Stimulated activated naive CD8-positive, alpha-beta T cell treated with anti-CD3 and anti-CD28 coated beads, Interleukin-15, Interleukin-2, amounts not matched to agents 100 ng/mL and 50 ng/mL, for 24 hours (primary cell): ENCODE results near the gene FGF3.

Source experiments
- H3K27ac Mint-ChIP-seq: one replicate; pipeline ENCODE4 v1.8.0; 2021; ENCODE audit warnings: mild to moderate bottlenecking, mixed read lengths
- H3K27me3 Mint-ChIP-seq: one replicate; pipeline ENCODE4 v1.8.0; 2021; ENCODE audit warnings: mixed read lengths
- H3K36me3 Mint-ChIP-seq: one replicate; pipeline ENCODE4 v1.8.0; 2021; ENCODE audit warnings: low read depth, mixed read lengths
- H3K4me1 Mint-ChIP-seq: one replicate; pipeline ENCODE4 v1.8.0; 2021; ENCODE audit warnings: low read depth, mixed read lengths
- H3K4me3 Mint-ChIP-seq: one replicate; pipeline ENCODE4 v1.8.0; 2021; ENCODE audit warnings: mild to moderate bottlenecking, mixed read lengths
- H3K9me3 Mint-ChIP-seq: one replicate; pipeline ENCODE4 v1.8.0; 2021; ENCODE audit warnings: mixed read lengths

FGF3 gene

GRCh38 chr11:69821511-69822040 lies 2.4 kb upstream of the FGF3 start:
- Mint-ChIP-seq H3K4me3 (no peak overlapping the region), H3K4me1 (no peaks in the 10 kb centered on the region), H3K9me3 (no peaks in the 10 kb centered on the region), H3K27ac (no peak overlapping the region), H3K36me3 (no peaks in the 10 kb centered on the region), H3K27me3 (peaks cover 30% of the 10 kb centered on the region)

DNA sequence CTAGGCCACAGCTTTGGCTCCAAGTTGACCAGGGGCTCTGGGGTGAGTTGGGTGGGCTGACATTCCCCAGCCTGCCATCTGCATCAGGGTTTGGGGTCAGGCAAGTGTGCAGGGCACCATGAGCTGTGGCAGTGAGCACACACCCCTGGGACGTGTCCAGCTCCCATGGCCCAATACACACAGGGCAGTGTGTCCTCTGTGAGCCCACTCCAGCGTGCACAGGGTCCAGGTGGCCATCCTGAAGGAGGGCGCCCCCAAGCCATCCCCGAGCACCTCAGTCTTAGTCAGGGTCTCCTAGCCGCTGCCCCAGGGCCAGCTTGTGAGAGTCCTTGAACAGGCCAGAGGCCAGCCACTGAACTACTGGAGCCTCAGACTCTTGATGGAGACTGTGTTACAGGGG lies 1.2 kb upstream of the FGF3 start:
- Mint-ChIP-seq H3K27me3 (peaks cover 32% of the 10 kb centered on the region), H3K27ac (no peak overlapping the region), H3K36me3 (no peaks in the 10 kb centered on the region), H3K4me1 (no peaks in the 10 kb centered on the region), H3K4me3 (no peak overlapping the region), H3K9me3 (no peaks in the 10 kb centered on the region)

DNA sequence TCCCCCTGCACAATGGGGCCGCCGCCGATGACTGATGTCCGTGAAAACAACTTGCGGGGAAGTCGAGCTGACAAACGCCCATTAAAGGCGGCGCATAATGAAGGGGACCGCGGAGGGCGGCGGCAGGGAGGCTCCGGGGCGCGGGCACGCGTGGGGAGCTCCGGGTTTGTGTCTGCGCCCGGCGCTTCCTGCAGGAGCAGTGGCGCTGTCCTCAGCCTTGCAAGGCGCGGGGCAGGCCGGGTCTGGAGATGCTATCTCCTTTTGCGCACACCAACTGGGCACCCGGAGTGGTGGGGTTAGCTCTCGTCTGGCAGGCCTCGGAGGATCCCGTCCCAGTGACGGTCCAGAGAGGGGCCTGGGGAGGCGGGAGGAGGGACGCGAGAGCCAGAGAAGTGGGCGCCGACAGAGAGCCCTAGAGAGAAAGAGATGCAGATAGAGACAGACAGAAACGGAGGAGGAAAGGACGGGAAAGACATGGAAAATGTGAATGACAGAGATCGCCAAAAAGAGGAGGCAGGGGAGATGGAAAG lies 390 bp upstream of the FGF3 start:
- Mint-ChIP-seq H3K4me1 (no peaks in the 10 kb centered on the region), H3K27me3 (peaks cover 32% of the 10 kb centered on the region), H3K9me3 (no peaks in the 10 kb centered on the region), H3K27ac (no peak overlapping the region), H3K36me3 (no peaks in the 10 kb centered on the region), H3K4me3 (no peak overlapping the region)

DNA sequence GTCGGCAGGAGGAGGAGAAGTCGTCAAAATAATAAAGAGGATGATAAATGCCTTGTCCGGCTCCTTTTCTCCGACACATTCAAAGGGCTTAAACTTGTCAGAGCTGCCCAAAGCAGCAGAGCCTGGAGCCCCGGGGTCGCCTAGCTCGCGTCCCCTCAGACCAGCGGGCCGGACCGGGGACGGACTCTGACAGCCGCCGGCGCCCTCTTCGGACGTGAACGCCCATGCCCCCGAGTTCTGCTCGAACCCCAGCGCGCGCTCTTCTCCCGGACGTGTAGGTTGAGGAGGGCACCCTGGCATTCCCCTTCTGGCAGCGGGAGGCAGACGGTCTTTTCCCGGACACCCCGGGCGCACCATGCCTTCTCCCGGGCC lies 999 bp downstream of the FGF3 start:
- Mint-ChIP-seq H3K9me3 (no peaks in the 10 kb centered on the region), H3K4me1 (no peaks in the 10 kb centered on the region), H3K36me3 (no peaks in the 10 kb centered on the region), H3K4me3 (no peak overlapping the region), H3K27ac (no peak overlapping the region), H3K27me3 (peaks cover 38% of the 10 kb centered on the region)

- no peak overlapping the region for H3K27ac Mint-ChIP-seq
- H3K4me1 Mint-ChIP-seq, result no peaks in the 10 kb centered on the region
- H3K9me3 Mint-ChIP-seq, result no peaks in the 10 kb centered on the region
- H3K36me3 Mint-ChIP-seq, result no peaks in the 10 kb centered on the region
- H3K27me3 Mint-ChIP-seq, result peaks cover 36% of the 10 kb centered on the region
- no peak overlapping the region for H3K4me3 Mint-ChIP-seq
These were observed 1.7 kb downstream of the FGF3 start for GRCh38 chr11:69817265-69818230.

GRCh38 chr11:69816671-69817070 lies 2.5 kb downstream of the FGF3 start:
- no peak overlapping the region for H3K27ac Mint-ChIP-seq
- no peaks in the 10 kb centered on the region for H3K9me3 Mint-ChIP-seq
- H3K4me3 Mint-ChIP-seq, result no peak overlapping the region
- peaks cover 33% of the 10 kb centered on the region for H3K27me3 Mint-ChIP-seq
- no peaks in the 10 kb centered on the region for H3K36me3 Mint-ChIP-seq
- H3K4me1 Mint-ChIP-seq, result no peaks in the 10 kb centered on the region

- Mint-ChIP-seq H3K9me3 (no peaks in the 10 kb centered on the region), H3K36me3 (no peaks in the 10 kb centered on the region), H3K4me3 (no peak overlapping the region), H3K27me3 (peaks cover 31% of the 10 kb centered on the region), H3K4me1 (no peaks in the 10 kb centered on the region), H3K27ac (no peak overlapping the region)
These were observed 3.2 kb downstream of the FGF3 start for GRCh38 chr11:69815973-69816372.

DNA sequence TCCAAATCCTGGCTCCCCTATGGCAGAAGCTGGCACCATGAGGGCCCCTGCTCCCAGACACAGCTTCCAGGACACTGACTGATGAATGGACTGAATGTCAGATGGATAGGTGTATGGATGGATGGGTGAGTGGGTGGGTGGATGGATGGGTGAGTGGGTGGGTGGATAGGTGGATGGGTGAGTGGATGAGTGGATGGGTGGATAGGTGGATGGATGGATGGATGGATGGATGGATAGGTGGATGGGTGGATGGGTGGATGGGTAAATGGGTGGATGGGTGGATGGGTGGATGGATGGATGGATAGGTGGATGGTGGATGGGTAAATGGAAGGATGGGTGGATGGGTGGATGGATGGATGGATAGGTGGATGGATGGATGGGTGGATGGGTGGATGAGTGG lies 4.3 kb downstream of the FGF3 start:
- Mint-ChIP-seq H3K4me1 (no peaks in the 10 kb centered on the region), H3K4me3 (no peak overlapping the region), H3K9me3 (no peaks in the 10 kb centered on the region), H3K27ac (no peak overlapping the region), H3K36me3 (no peaks in the 10 kb centered on the region), H3K27me3 (peaks cover 25% of the 10 kb centered on the region)

DNA sequence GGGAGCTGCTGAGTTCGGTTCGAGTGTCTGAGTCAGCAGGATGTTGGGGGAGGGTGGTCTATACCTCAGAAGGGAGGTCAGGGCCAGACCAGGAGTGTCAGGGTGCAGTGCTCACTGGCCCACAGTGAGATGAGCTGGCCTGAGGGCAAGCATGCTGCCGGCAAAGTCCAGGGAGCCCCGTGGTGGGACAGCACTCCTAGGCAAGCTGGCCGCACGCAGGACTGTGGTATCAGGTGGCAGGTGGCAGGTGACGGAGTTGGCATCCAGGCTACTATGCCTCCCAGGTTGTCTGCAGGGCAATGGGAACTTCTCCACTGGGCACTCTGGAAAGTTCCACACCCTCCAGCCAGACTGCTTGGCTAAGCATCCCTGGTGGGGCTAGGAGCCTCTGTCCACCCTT lies 4.8 kb downstream of the FGF3 start:
- Mint-ChIP-seq H3K4me1 (no peaks in the 10 kb centered on the region), H3K27ac (no peak overlapping the region), H3K4me3 (no peak overlapping the region), H3K27me3 (peaks cover 24% of the 10 kb centered on the region), H3K9me3 (no peaks in the 10 kb centered on the region), H3K36me3 (no peaks in the 10 kb centered on the region)

DNA sequence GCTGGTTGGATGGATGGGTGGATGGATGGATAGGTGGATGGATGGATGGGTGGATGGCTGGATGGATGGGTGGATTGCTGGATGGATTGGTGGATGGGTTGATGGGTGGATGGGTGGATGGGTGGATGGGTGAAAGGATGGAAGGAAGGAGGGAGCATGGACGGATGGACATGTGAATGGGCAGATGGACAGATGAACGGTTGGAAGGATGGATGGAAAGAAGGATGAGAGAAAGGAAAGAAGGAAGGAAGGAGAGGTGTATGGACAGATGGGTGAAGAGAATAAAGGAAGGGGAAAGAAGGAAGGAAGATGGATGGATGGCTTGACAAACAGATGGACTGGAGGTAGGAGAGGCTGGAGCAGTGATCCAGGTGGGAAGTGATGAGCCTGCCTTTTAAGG lies 5.4 kb downstream of the FGF3 start:
- no peaks in the 10 kb centered on the region for H3K4me1 Mint-ChIP-seq

DNA sequence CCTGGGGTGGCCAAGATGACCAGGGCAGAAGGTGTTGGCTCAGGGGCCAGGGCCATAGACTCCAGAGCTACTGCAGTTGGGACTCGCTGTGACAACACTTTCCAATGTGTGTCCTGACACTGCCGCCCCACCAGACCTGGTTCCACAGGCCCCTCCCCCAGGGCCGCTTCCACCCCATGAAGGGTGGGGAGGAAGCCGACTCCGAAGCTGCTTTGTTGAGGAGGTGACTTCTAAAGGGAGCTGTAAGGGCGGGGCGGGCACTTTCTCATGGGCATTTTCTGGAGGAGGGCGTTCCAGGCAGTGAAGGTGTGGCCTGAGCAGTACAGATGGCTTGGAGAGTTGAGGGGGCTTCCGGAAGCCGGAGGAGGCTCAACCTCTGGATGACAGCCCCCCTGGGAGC lies 6.3 kb downstream of the FGF3 start:
- Mint-ChIP-seq H3K27me3 (peaks cover 24% of the 10 kb centered on the region), H3K4me3 (no peak overlapping the region), H3K4me1 (no peaks in the 10 kb centered on the region), H3K36me3 (no peaks in the 10 kb centered on the region), H3K27ac (no peak overlapping the region), H3K9me3 (no peaks in the 10 kb centered on the region)

More for the DNA sequence above, 5.4 kb downstream of the FGF3 start:
- H3K27ac Mint-ChIP-seq, result no peak overlapping the region
- no peak overlapping the region for H3K4me3 Mint-ChIP-seq
- H3K27me3 Mint-ChIP-seq, result peaks cover 24% of the 10 kb centered on the region
- no peaks in the 10 kb centered on the region for H3K36me3 Mint-ChIP-seq
- H3K9me3 Mint-ChIP-seq, result no peaks in the 10 kb centered on the region

GRCh38 chr11:69812256-69812655 lies 7.0 kb downstream of the FGF3 start:
- no peaks in the 10 kb centered on the region for H3K4me1 Mint-ChIP-seq
- H3K4me3 Mint-ChIP-seq, result no peak overlapping the region
- no peaks in the 10 kb centered on the region for H3K9me3 Mint-ChIP-seq
- H3K27ac Mint-ChIP-seq, result no peak overlapping the region
- peaks cover 24% of the 10 kb centered on the region for H3K27me3 Mint-ChIP-seq
- no peaks in the 10 kb centered on the region for H3K36me3 Mint-ChIP-seq

- Mint-ChIP-seq H3K36me3 (no peaks in the 10 kb centered on the region), H3K9me3 (no peaks in the 10 kb centered on the region), H3K27me3 (peaks cover 24% of the 10 kb centered on the region), H3K27ac (no peak overlapping the region), H3K4me1 (no peaks in the 10 kb centered on the region), H3K4me3 (no peak overlapping the region)
These were observed 7.8 kb downstream of the FGF3 start for GRCh38 chr11:69811431-69811830.

DNA sequence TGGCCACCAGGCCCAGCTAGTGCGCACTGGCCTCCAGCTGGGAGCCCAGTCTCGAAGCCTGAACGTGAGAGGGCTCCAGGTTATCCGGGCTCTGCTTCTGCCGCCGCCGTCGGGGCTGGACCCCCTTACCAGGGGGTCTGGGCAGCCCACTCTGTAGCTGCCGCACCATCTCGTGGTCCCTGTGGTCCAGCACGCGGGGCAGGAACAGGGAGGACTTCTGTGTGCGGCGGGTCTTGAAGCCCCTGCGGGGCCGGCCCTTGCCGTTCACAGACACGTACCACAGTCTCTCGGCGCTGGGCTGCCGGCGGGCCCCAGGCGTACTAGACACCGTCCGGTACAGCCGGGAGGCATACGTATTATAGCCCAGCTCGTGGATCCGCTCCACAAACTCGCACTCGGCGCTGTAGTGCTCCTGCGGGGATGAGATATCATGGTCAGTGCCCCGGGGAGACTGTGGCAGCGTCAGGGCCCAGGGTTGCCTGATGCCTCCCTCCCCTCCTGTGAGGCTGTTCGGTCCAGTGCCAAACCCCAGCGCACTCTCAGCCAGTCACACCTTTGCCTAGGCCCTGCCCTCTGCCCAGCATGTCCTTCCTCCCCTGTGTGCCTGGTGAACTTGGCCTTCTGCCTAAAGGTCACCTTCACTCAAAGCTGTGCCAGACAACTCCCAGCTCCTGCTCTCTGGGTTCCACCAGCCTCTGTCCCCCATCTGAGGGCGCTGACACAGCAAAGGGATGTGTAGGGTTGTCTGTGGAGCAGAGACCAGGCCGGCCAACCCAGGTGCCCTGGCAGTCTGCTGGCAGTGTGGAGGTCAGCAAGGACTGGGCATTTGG lies 8.7 kb downstream of the FGF3 start:
- no peaks in the 10 kb centered on the region for H3K9me3 Mint-ChIP-seq
- H3K4me3 Mint-ChIP-seq, result no peak overlapping the region
- no peak overlapping the region for H3K27ac Mint-ChIP-seq
- H3K4me1 Mint-ChIP-seq, result no peaks in the 10 kb centered on the region
- H3K27me3 Mint-ChIP-seq, result peaks cover 19% of the 10 kb centered on the region
- H3K36me3 Mint-ChIP-seq, result no peaks in the 10 kb centered on the region

DNA sequence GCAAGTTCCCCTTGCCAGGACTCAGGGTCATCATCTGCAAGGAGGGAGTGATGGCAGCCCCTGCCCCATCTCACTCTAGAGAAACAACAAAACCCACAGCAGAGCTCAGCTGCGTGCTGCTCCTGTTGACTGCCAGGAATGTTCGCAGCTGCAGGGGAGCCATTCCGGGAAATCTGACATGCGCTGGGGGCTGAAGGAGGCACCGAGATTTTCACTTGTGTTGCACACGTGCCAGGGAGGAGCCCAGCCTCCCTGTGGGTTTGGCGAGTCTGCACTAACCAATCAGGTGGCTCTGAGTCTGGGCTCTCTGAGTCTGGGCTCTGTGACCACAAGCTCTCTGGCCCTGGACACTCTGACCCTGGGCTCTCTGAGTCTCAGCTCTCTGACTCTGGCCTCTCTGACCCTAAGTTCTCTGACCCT lies 10.5 kb downstream of the FGF3 start:
- Mint-ChIP-seq H3K9me3 (no peaks in the 10 kb centered on the region), H3K27me3 (peaks cover 13% of the 10 kb centered on the region), H3K4me3 (no peak overlapping the region), H3K4me1 (no peaks in the 10 kb centered on the region), H3K27ac (no peak overlapping the region), H3K36me3 (no peaks in the 10 kb centered on the region)
